Mesenchymal stem cell (in vitro differentiated cells and primary cell): ENCODE measurements around the gene C9orf72.
A peak's percentile ranks its signal among the peaks of the same experiment; 100 is the strongest.

Experiments used
- DNase-seq: peaks from one replicate; pipeline ENCODE4 v3.0.0-alpha.2; 2013
- H2AFZ ChIP-seq: one replicate; pipeline ENCODE4 v1.6.1; 2013; ENCODE audit warnings: low read depth, mild to moderate bottlenecking, control low read depth, inconsistent platforms, low read length, moderate library complexity
- H2AK5ac ChIP-seq: 2 replicates; pipeline ENCODE4 v1.6.1; 2013; ENCODE audit warnings: low read length, moderate library complexity, mild to moderate bottlenecking, inconsistent platforms; ENCODE audit not compliant: severe bottlenecking
- H2BK120ac ChIP-seq: one replicate; pipeline ENCODE4 v1.6.1; 2013; ENCODE audit warnings: low read depth, mild to moderate bottlenecking, inconsistent platforms, low read length, moderate library complexity
- H2BK12ac ChIP-seq, 2 experiments: one replicate each; pipeline ENCODE4 v1.6.1; 2013; ENCODE audit warnings: inconsistent platforms in 2 of 2, low read length in 2 of 2, mild to moderate bottlenecking in 2 of 2, moderate library complexity in 2 of 2, control low read depth in 1 of 2
- H2BK15ac ChIP-seq: one replicate; pipeline ENCODE4 v1.6.1; 2013; ENCODE audit warnings: mild to moderate bottlenecking, low read depth, inconsistent platforms; ENCODE audit not compliant: poor library complexity, severe bottlenecking
- H2BK5ac ChIP-seq: 2 replicates; pipeline ENCODE4 v1.6.1; 2013; ENCODE audit warnings: low read depth, mild to moderate bottlenecking, low read length, control low read depth, inconsistent platforms; ENCODE audit not compliant: poor library complexity, severe bottlenecking
- H3K14ac ChIP-seq, 2 experiments: one replicate each; pipeline ENCODE4 v1.6.1; 2013; ENCODE audit warnings: inconsistent platforms in 2 of 2, low read length in 2 of 2, control low read depth in 1 of 2, mild to moderate bottlenecking in 1 of 2, moderate library complexity in 1 of 2
- H3K18ac ChIP-seq, 2 experiments: one replicate each; pipeline ENCODE4 v1.6.1; 2013; ENCODE audit warnings: inconsistent platforms in 2 of 2, low read length in 2 of 2, control low read depth in 1 of 2, low read depth in 1 of 2, mild to moderate bottlenecking in 1 of 2
- H3K23ac ChIP-seq, 2 experiments: one replicate each; pipeline ENCODE4 v1.6.1; 2013; ENCODE audit warnings: inconsistent platforms in 2 of 2, low read length in 2 of 2, mild to moderate bottlenecking in 2 of 2, moderate library complexity in 2 of 2, control low read depth in 1 of 2
- H3K27ac ChIP-seq: 2 replicates; pipeline ENCODE4 v1.5.1; 2013; ENCODE audit warnings: mild to moderate bottlenecking, moderate library complexity, low read length, control low read depth, inconsistent platforms; ENCODE audit not compliant: poor library complexity, severe bottlenecking
- H3K27me3 ChIP-seq, 2 experiments: 2 replicates each; pipeline versions ENCODE4 v1.6.1 to v1.7.0; 2013; ENCODE audit warnings: low read length in 2 of 2, mild to moderate bottlenecking in 2 of 2, moderate library complexity in 2 of 2, control low read depth in 1 of 2, inconsistent platforms in 1 of 2; ENCODE audit not compliant: control insufficient read depth in 1 of 2, insufficient read depth in 1 of 2
- H3K36me3 ChIP-seq, 2 experiments: 2 replicates each; pipeline versions ENCODE4 v1.6.1 to v1.7.0; 2013; ENCODE audit warnings: low read length in 2 of 2, control low read depth in 1 of 2, inconsistent platforms in 1 of 2, low read depth in 1 of 2, mild to moderate bottlenecking in 1 of 2; ENCODE audit not compliant: insufficient read depth in 2 of 2, control insufficient read depth in 1 of 2
- H3K4ac ChIP-seq, 2 experiments: one replicate each; pipeline ENCODE4 v1.6.1; 2013; ENCODE audit warnings: inconsistent platforms in 2 of 2, low read length in 2 of 2, mild to moderate bottlenecking in 2 of 2, moderate library complexity in 2 of 2, control low read depth in 1 of 2, low read depth in 1 of 2
- H3K4me1 ChIP-seq: 2 replicates; pipeline ENCODE4 v1.6.1; 2013; ENCODE audit warnings: low read depth, low read length, control low read depth; ENCODE audit not compliant: control insufficient read depth, insufficient read depth
- H3K4me2 ChIP-seq: 2 replicates; pipeline ENCODE4 v1.6.1; 2013; ENCODE audit warnings: low read length, mild to moderate bottlenecking, inconsistent platforms; ENCODE audit not compliant: poor library complexity, severe bottlenecking
- H3K4me3 ChIP-seq, 2 experiments: 2 replicates each; pipeline versions ENCODE4 v1.5.1 to v1.7.0; 2013; ENCODE audit warnings: low read length in 2 of 2, mild to moderate bottlenecking in 2 of 2, control low read depth in 1 of 2, low read depth in 1 of 2; ENCODE audit not compliant: insufficient read depth in 1 of 2
- H3K79me1 ChIP-seq: replicated peaks from 2 replicates; pipeline ENCODE4 v1.6.1; 2013; ENCODE audit warnings: mild to moderate bottlenecking, control low read depth, low read length, inconsistent platforms; ENCODE audit not compliant: poor library complexity, severe bottlenecking
- H3K9ac ChIP-seq: 2 replicates; pipeline ENCODE4 v1.7.0; 2013; ENCODE audit warnings: mild to moderate bottlenecking, low read length, moderate library complexity
- H3K9me3 ChIP-seq: 2 replicates; pipeline ENCODE4 v1.7.0; 2013; ENCODE audit warnings: mild to moderate bottlenecking, low read length; ENCODE audit not compliant: control insufficient read depth
- H4K8ac ChIP-seq: one replicate; pipeline ENCODE4 v1.6.1; 2013; ENCODE audit warnings: inconsistent platforms, mild to moderate bottlenecking, low read length, moderate library complexity
- H4K91ac ChIP-seq: one replicate; pipeline ENCODE4 v1.6.1; 2013; ENCODE audit warnings: mild to moderate bottlenecking, low read length, inconsistent platforms
- WGBS: methylation state at CpG from one replicate; pipeline ENCODE4 v1.1.7; 2013; ENCODE audit warnings: mixed read lengths; 5-methylcytosine and 5-hydroxymethylcytosine counted together

C9orf72 gene

GRCh38 chr9:27599870-27600238 is 26.6 kb upstream of the C9orf72 start:
- H3K4ac ChIP-seq, result no peak overlapping the region
- H3K9me3 ChIP-seq, result no peaks in the 10 kb centered on the region
- WGBS, result 82% methylated on average over 2 of the region's 2 CpGs
- no peak overlapping the region for H3K9ac ChIP-seq
- no peak overlapping the region for H4K8ac ChIP-seq
- no peak overlapping the region for H2BK120ac ChIP-seq
- no peak overlapping the region for H3K18ac ChIP-seq
- no peaks in the 10 kb centered on the region for H3K79me1 ChIP-seq
- no peak overlapping the region for H3K27ac ChIP-seq
- no peaks in the 10 kb centered on the region for H3K27me3 ChIP-seq
- no peak overlapping the region for H2BK5ac ChIP-seq
- H4K91ac ChIP-seq, result no peak overlapping the region
- H3K4me1 ChIP-seq, result no peaks in the 10 kb centered on the region
- no peak overlapping the region for H3K23ac ChIP-seq
- no peak overlapping the region for H2BK12ac ChIP-seq
- no peak overlapping the region for H2AK5ac ChIP-seq
- no peaks in the 10 kb centered on the region for H3K36me3 ChIP-seq
- H3K14ac ChIP-seq, result no peak overlapping the region
- no peak overlapping the region for H3K4me2 ChIP-seq
- no peak overlapping the region for H2AFZ ChIP-seq
- no peak overlapping the region for H3K4me3 ChIP-seq
- H2BK15ac ChIP-seq, result no peak overlapping the region
- no peak for DNase-seq

GRCh38 chr9:27599102-27599869 is 26.0 kb upstream of the C9orf72 start:
- H3K9me3 ChIP-seq, result no peaks in the 10 kb centered on the region
- H3K27me3 ChIP-seq, result no peaks in the 10 kb centered on the region
- no peak overlapping the region for H2BK5ac ChIP-seq
- no peak overlapping the region for H2AK5ac ChIP-seq
- no peak overlapping the region for H4K8ac ChIP-seq
- H3K4ac ChIP-seq, result no peak overlapping the region
- H3K36me3 ChIP-seq, result no peaks in the 10 kb centered on the region
- H3K14ac ChIP-seq, result no peak overlapping the region
- no peaks in the 10 kb centered on the region for H3K4me1 ChIP-seq
- DNase-seq, result peak; percentile 1
- no peak overlapping the region for H3K9ac ChIP-seq
- H3K79me1 ChIP-seq, result no peaks in the 10 kb centered on the region
- no peak overlapping the region for H3K27ac ChIP-seq
- H3K4me3 ChIP-seq, result no peak overlapping the region
- no peak overlapping the region for H2BK12ac ChIP-seq
- H3K18ac ChIP-seq, result no peak overlapping the region
- no peak overlapping the region for H2BK120ac ChIP-seq
- no peak overlapping the region for H2BK15ac ChIP-seq
- H2AFZ ChIP-seq, result no peak overlapping the region
- H3K4me2 ChIP-seq, result no peak overlapping the region
- H4K91ac ChIP-seq, result no peak overlapping the region
- no peak overlapping the region for H3K23ac ChIP-seq
- 84% methylated on average over 5 of the region's 6 CpGs for WGBS

- no peak overlapping the region for H4K8ac ChIP-seq
- no peak overlapping the region for H3K18ac ChIP-seq
- H2BK12ac ChIP-seq, result no peak overlapping the region
- H2AK5ac ChIP-seq, result no peak overlapping the region
- no peak for DNase-seq
- no peak overlapping the region for H2BK15ac ChIP-seq
- H3K14ac ChIP-seq, result no peak overlapping the region
- H3K27ac ChIP-seq, result no peak overlapping the region
- H2BK5ac ChIP-seq, result no peak overlapping the region
- H3K23ac ChIP-seq, result no peak overlapping the region
- H3K4ac ChIP-seq, result no peak overlapping the region
- WGBS, result 93% methylated on average over 13 of the region's 13 CpGs
- H3K9ac ChIP-seq, result no peak overlapping the region
- H3K36me3 ChIP-seq, result no peaks in the 10 kb centered on the region
- H2AFZ ChIP-seq, result no peak overlapping the region
- no peaks in the 10 kb centered on the region for H3K79me1 ChIP-seq
- H3K4me3 ChIP-seq, result no peak overlapping the region
- H3K9me3 ChIP-seq, result peaks cover 13% of the 10 kb centered on the region
- no peak overlapping the region for H3K4me2 ChIP-seq
- H3K4me1 ChIP-seq, result no peaks in the 10 kb centered on the region
- no peak overlapping the region for H4K91ac ChIP-seq
- H3K27me3 ChIP-seq, result no peaks in the 10 kb centered on the region
- no peak overlapping the region for H2BK120ac ChIP-seq
These were observed 22.5 kb upstream of the C9orf72 start for GRCh38 chr9:27595733-27596132.

GRCh38 chr9:27591672-27592071 is 18.4 kb upstream of the C9orf72 start:
- Histone ChIP-seq H2AFZ (no peak overlapping the region), H3K79me1 (no peaks in the 10 kb centered on the region), H3K4me1 (no peaks in the 10 kb centered on the region), H3K27ac (no peak overlapping the region), H3K27me3 (no peaks in the 10 kb centered on the region), H3K9ac (no peak overlapping the region), H2BK5ac (no peak overlapping the region), H2AK5ac (no peak overlapping the region), H2BK15ac (no peak overlapping the region), H4K8ac (no peak overlapping the region), H2BK12ac (no peak overlapping the region), H3K14ac (no peak overlapping the region), H3K36me3 (no peaks in the 10 kb centered on the region), H3K18ac (no peak overlapping the region), H3K4ac (no peak overlapping the region), H3K9me3 (peaks cover 19% of the 10 kb centered on the region), H3K23ac (no peak overlapping the region), H3K4me2 (no peak overlapping the region), H4K91ac (no peak overlapping the region), H2BK120ac (no peak overlapping the region), H3K4me3 (no peak overlapping the region)
- WGBS, result 79% methylated on average over 3 of the region's 3 CpGs
- no peak for DNase-seq
